Measurements from ENCODE around the gene TPBG.
"Not testable (repeated sequence)": the region's sequence is repeated elsewhere in the genome, so short reads cannot be mapped to it uniquely, and the experiment has no call there.

The TPBG gene

GRCh38 chr6:82385546-82385945 lies 21.9 kb downstream of the TPBG start:
- Histone ChIP-seq H3K27ac (ENCODE audit: low read depth, low read length) (no peak overlapping the region), H3K9me2 (replicated peaks; ENCODE audit: insufficient read depth, low read length) (no peaks in the 10 kb centered on the region), H3K9ac (ENCODE audit: low read length) (no peak overlapping the region), H3K4me3 (ENCODE audit: insufficient read depth, low read length, poor library complexity, severe bottlenecking) (no peak overlapping the region), H3K9me3 (ENCODE audit: insufficient read depth, low read length) (no peaks in the 10 kb centered on the region), H2AFZ (ENCODE audit: low read depth, low read length, severe bottlenecking) (no peak overlapping the region), H3K4me2 (ENCODE audit: low read depth, low read length, poor library complexity, severe bottlenecking) (no peak overlapping the region), H4K20me1 (ENCODE audit: low read depth, low read length) (no peaks in the 10 kb centered on the region), H3F3A (ENCODE audit: insufficient read depth) (no peaks in the 10 kb centered on the region), H3K79me2 (ENCODE audit: insufficient read depth, low read length) (no peaks in the 10 kb centered on the region), H3K27me3 (ENCODE audit: low read length) (no peaks in the 10 kb centered on the region), H3K36me3 (ENCODE audit: low read length) (no peaks in the 10 kb centered on the region)
- no peak for TF ChIP-seq CTCF (IDR thresholded peaks at IDR 0.05; ENCODE audit: insufficient read depth, low read length, poor library complexity, severe bottlenecking)
- TF ChIP-seq EZH2phosphoT487 (conservative IDR thresholded peaks at IDR 0.05; ENCODE audit: low read length), result no peak

- H2AFZ ChIP-seq (ENCODE audit: low read depth, low read length, severe bottlenecking), result no peak overlapping the region
- no peak overlapping the region for H3K9ac ChIP-seq (ENCODE audit: low read length)
- H3K4me2 ChIP-seq (ENCODE audit: low read depth, low read length, poor library complexity, severe bottlenecking), result no peak overlapping the region
- H3K36me3 ChIP-seq (ENCODE audit: low read length), result no peaks in the 10 kb centered on the region
- H3K27me3 ChIP-seq (ENCODE audit: low read length), result no peaks in the 10 kb centered on the region
- no peak overlapping the region for H3K4me3 ChIP-seq (ENCODE audit: insufficient read depth, low read length, poor library complexity, severe bottlenecking)
- no peaks in the 10 kb centered on the region for H3F3A ChIP-seq (ENCODE audit: insufficient read depth)
- no peaks in the 10 kb centered on the region for H3K79me2 ChIP-seq (ENCODE audit: insufficient read depth, low read length)
- TF ChIP-seq CTCF (IDR thresholded peaks at IDR 0.05; ENCODE audit: insufficient read depth, low read length, poor library complexity, severe bottlenecking), result no peak
- TF ChIP-seq EZH2phosphoT487 (conservative IDR thresholded peaks at IDR 0.05; ENCODE audit: low read length), result no peak
- H3K9me2 ChIP-seq (replicated peaks; ENCODE audit: insufficient read depth, low read length), result no peaks in the 10 kb centered on the region
- H3K9me3 ChIP-seq (ENCODE audit: insufficient read depth, low read length), result no peaks in the 10 kb centered on the region
- H4K20me1 ChIP-seq (ENCODE audit: low read depth, low read length), result no peaks in the 10 kb centered on the region
- H3K27ac ChIP-seq (ENCODE audit: low read depth, low read length), result no peak overlapping the region
Measured at GRCh38 chr6:82385961-82386360, 22.3 kb downstream of the TPBG start.

GRCh38 chr6:82394770-82395169 lies 31.2 kb downstream of the TPBG start:
- not testable (repeated sequence) for H3F3A ChIP-seq (ENCODE audit: insufficient read depth); H2AFZ ChIP-seq (ENCODE audit: low read depth, low read length, severe bottlenecking); H3K27ac ChIP-seq (ENCODE audit: low read depth, low read length); H3K36me3 ChIP-seq (ENCODE audit: low read length); H3K4me3 ChIP-seq (ENCODE audit: insufficient read depth, low read length, poor library complexity, severe bottlenecking); H3K9me2 ChIP-seq (replicated peaks; ENCODE audit: insufficient read depth, low read length); H3K27me3 ChIP-seq (ENCODE audit: low read length); H3K9me3 ChIP-seq (ENCODE audit: insufficient read depth, low read length); H3K9ac ChIP-seq (ENCODE audit: low read length); H4K20me1 ChIP-seq (ENCODE audit: low read depth, low read length); H3K79me2 ChIP-seq (ENCODE audit: insufficient read depth, low read length); H3K4me2 ChIP-seq (ENCODE audit: low read depth, low read length, poor library complexity, severe bottlenecking)

- no peak overlapping the region for H3K4me3 ChIP-seq (ENCODE audit: insufficient read depth, low read length, poor library complexity, severe bottlenecking)
- H3K4me2 ChIP-seq (ENCODE audit: low read depth, low read length, poor library complexity, severe bottlenecking), result no peak overlapping the region
- no peaks in the 10 kb centered on the region for H4K20me1 ChIP-seq (ENCODE audit: low read depth, low read length)
- TF ChIP-seq CTCF (IDR thresholded peaks at IDR 0.05; ENCODE audit: insufficient read depth, low read length, poor library complexity, severe bottlenecking), result no peak
- TF ChIP-seq EZH2phosphoT487 (conservative IDR thresholded peaks at IDR 0.05; ENCODE audit: low read length), result no peak
- no peaks in the 10 kb centered on the region for H3K27me3 ChIP-seq (ENCODE audit: low read length)
- H3K36me3 ChIP-seq (ENCODE audit: low read length), result no peaks in the 10 kb centered on the region
- H3K9me3 ChIP-seq (ENCODE audit: insufficient read depth, low read length), result no peaks in the 10 kb centered on the region
- no peak overlapping the region for H3K27ac ChIP-seq (ENCODE audit: low read depth, low read length)
- H3K9ac ChIP-seq (ENCODE audit: low read length), result no peak overlapping the region
- no peak overlapping the region for H2AFZ ChIP-seq (ENCODE audit: low read depth, low read length, severe bottlenecking)
- no peaks in the 10 kb centered on the region for H3F3A ChIP-seq (ENCODE audit: insufficient read depth)
- H3K9me2 ChIP-seq (replicated peaks; ENCODE audit: insufficient read depth, low read length), result no peaks in the 10 kb centered on the region
- no peaks in the 10 kb centered on the region for H3K79me2 ChIP-seq (ENCODE audit: insufficient read depth, low read length)
Measured at GRCh38 chr6:82396964-82397751, 33.5 kb downstream of the TPBG start.
